Sigmoid colon (tissue), 7 donors: ENCODE results near the gene WDR86. TPM values are rescaled to one million over a fixed set of nuclear protein-coding genes. Genes with fewer than 3 reads are reported as not detected.
A peak's percentile ranks its signal among the peaks of the same experiment; 100 is the strongest.

Experiments
- DNase-seq: peaks from one replicate; pipeline ENCODE4 v3.0.0-alpha.2; 2019
- H3K27ac ChIP-seq, 4 donors: fragments of 200-600 bp; sonication (generic); one replicate each; pipeline ENCODE4 v1.5.1; 2016 to 2019; ENCODE audit warnings: mild to moderate bottlenecking in 1 of 4
- H3K27me3 ChIP-seq, 3 donors: fragments of 200-600 bp; sonication (generic); one replicate each; pipeline ENCODE4 v1.5.1; 2019; ENCODE audit warnings: mild to moderate bottlenecking in 1 of 3
- H3K36me3 ChIP-seq, 4 donors: fragments of 200-600 bp; sonication (generic); one replicate each; pipeline ENCODE4 v1.5.1; 2016 to 2019
- H3K4me1 ChIP-seq, 4 donors: fragments of 200-600 bp; sonication (generic); one replicate each; pipeline ENCODE4 v1.5.1; 2017 to 2019
- H3K4me3 ChIP-seq, 4 donors: fragments of 200-600 bp; sonication (generic); one replicate each; pipeline ENCODE4 v1.5.1; 2017 to 2019; ENCODE audit warnings: mild to moderate bottlenecking in 2 of 4, moderate library complexity in 1 of 4
- H3K9me3 ChIP-seq, 4 donors: fragments of 200-600 bp in 3 of 4; sonication (generic) in 3 of 4; one replicate each; pipeline versions ENCODE4 v1.5.1 to v1.6.1; 2013 to 2019
- CTCF ChIP-seq, 4 experiments: fragments of 450-650 bp in 3 of 4; fragments of 200-600 bp in 1 of 4; IDR thresholded peaks; one replicate each; pipeline ENCODE4 v1.5.1; 2016 to 2019; ENCODE audit warnings: antibody characterized with exemption in 4 of 4, mild to moderate bottlenecking in 3 of 4, moderate library complexity in 2 of 4
- EP300 ChIP-seq, 4 donors: sonication (generic); formaldehyde crosslinking; IDR thresholded peaks; one replicate each; pipeline ENCODE4 v1.6.1; 2017; ENCODE audit warnings: antibody characterized with exemption in 4 of 4
- POLR2A ChIP-seq, 2 donors: fragments of 450-650 bp; IDR thresholded peaks; one replicate each; pipeline ENCODE4 v1.6.1; 2016; ENCODE audit warnings: antibody characterized with exemption in 2 of 2, mild to moderate bottlenecking in 2 of 2, moderate library complexity in 2 of 2
- POLR2AphosphoS5 ChIP-seq, 4 donors: sonication (generic); formaldehyde crosslinking; IDR thresholded peaks; one replicate each; pipeline ENCODE4 v1.6.1; 2017; ENCODE audit warnings: antibody characterized with exemption in 4 of 4
- WGBS, 2 donors: extraction: QIAGEN DNeasy Blood & Tissue Kit; methylation state at CpG; one replicate each; pipeline ENCODE4 v1.1.7; 2013; 5-methylcytosine and 5-hydroxymethylcytosine counted together
- intact Hi-C: fragments of 100-400 bp; cut with DNase I; formaldehyde crosslinking; loops from one replicate; pipeline ENCODE4 v1.15.1; 2023
- polyA plus RNA-seq, 3 donors: library from polyadenylated mRNA; stranded (reverse); fragments of 200-250 nt; gene quantifications; one replicate each; pipeline ENCODE4 v1.2.3, GENCODE V29; 2013
- total RNA-seq, 4 donors: library from RNA; depleted of rRNA; stranded (reverse); fragments of >200 nt; gene quantifications; one replicate each; pipeline ENCODE4 v1.1.0, GENCODE V29; 2016
- donor health status: healthy with polysubstance abuse.
- donor health status: Bipolar disorder and iron deficiency.
- donor health status: healthy.

Gene WDR86
- total and polyA plus RNA-seq, 7 donors: 0.46 to 23.8 (median 14.4) TPM

- WGBS, 2 donors: 70 to 78% methylated on average over 31 of the region's 31 CpGs
- TF ChIP-seq POLR2AphosphoS5 (IDR thresholded peaks at IDR 0.05) (no peak), EP300 (IDR thresholded peaks at IDR 0.05) (no peak), CTCF (IDR thresholded peaks at IDR 0.05) (no peak), POLR2A (IDR thresholded peaks at IDR 0.05) (no peak)
- no peak overlapping the region for H3K27ac ChIP-seq
- no peak overlapping the region for H3K4me3 ChIP-seq
- intact Hi-C loops: no loop called here
- no peak for DNase-seq
- no peaks in the 10 kb centered on the region for H3K4me1 ChIP-seq
- H3K27me3 ChIP-seq: peaks cover 0 to 6% (median 0%) of the 10 kb centered on the region in 3 donors
- H3K36me3 ChIP-seq: no peaks in the 10 kb centered on the region
- no peaks in the 10 kb centered on the region for H3K9me3 ChIP-seq
These were observed 16.5 kb downstream of the WDR86 start for GRCh38 chr7:151393031-151393977.

GRCh38 chr7:151392426-151392825, 17.4 kb downstream of the WDR86 start:
- H3K4me1 ChIP-seq: no peaks in the 10 kb centered on the region
- intact Hi-C loops: no loop called here
- peaks cover 0 to 6% (median 0%) of the 10 kb centered on the region in 3 donors for H3K27me3 ChIP-seq
- no peak for TF ChIP-seq CTCF (IDR thresholded peaks at IDR 0.05)
- no peak for TF ChIP-seq EP300 (IDR thresholded peaks at IDR 0.05)
- no peak for TF ChIP-seq POLR2A (IDR thresholded peaks at IDR 0.05)
- TF ChIP-seq POLR2AphosphoS5 (IDR thresholded peaks at IDR 0.05): no peak
- no peak overlapping the region for H3K4me3 ChIP-seq
- peak; percentile 46 for DNase-seq
- H3K9me3 ChIP-seq: no peaks in the 10 kb centered on the region
- no peaks in the 10 kb centered on the region for H3K36me3 ChIP-seq
- no peak overlapping the region for H3K27ac ChIP-seq
- WGBS, 2 donors: 73 to 86% methylated on average over 13 of the region's 13 CpGs

GRCh38 chr7:151392002-151392401, 17.8 kb downstream of the WDR86 start:
- intact Hi-C loops: no loop called here
- TF ChIP-seq CTCF (IDR thresholded peaks at IDR 0.05): no peak
- no peak for TF ChIP-seq EP300 (IDR thresholded peaks at IDR 0.05)
- TF ChIP-seq POLR2A (IDR thresholded peaks at IDR 0.05): no peak
- TF ChIP-seq POLR2AphosphoS5 (IDR thresholded peaks at IDR 0.05): no peak
- Histone ChIP-seq H3K4me1 (no peaks in the 10 kb centered on the region), H3K36me3 (no peaks in the 10 kb centered on the region), H3K27ac (no peak overlapping the region), H3K4me3 (no peak overlapping the region), H3K9me3 (no peaks in the 10 kb centered on the region), H3K27me3 (peaks cover 0 to 6% (median 0%) of the 10 kb centered on the region in 3 donors)
- WGBS, 2 donors: 69 to 86% methylated on average over 8 of the region's 8 CpGs
- DNase-seq: no peak

GRCh38 chr7:151391358-151391730, 18.5 kb downstream of the WDR86 start:
- Histone ChIP-seq H3K9me3 (no peaks in the 10 kb centered on the region), H3K36me3 (no peaks in the 10 kb centered on the region), H3K4me3 (no peak overlapping the region), H3K27ac (no peak overlapping the region), H3K27me3 (peaks cover 0 to 6% (median 0%) of the 10 kb centered on the region in 3 donors), H3K4me1 (no peaks in the 10 kb centered on the region)
- DNase-seq: no peak
- intact Hi-C loops: no loop called here
- WGBS, 2 donors: 88 to 94% methylated on average over 9 of the region's 9 CpGs
- TF ChIP-seq POLR2AphosphoS5 (IDR thresholded peaks at IDR 0.05) (no peak), EP300 (IDR thresholded peaks at IDR 0.05) (no peak), POLR2A (IDR thresholded peaks at IDR 0.05) (no peak), CTCF (IDR thresholded peaks at IDR 0.05) (no peak)
